Adrenal gland (tissue), 12 donors: ENCODE data around the gene MYOM3. TPM values are rescaled to one million over a fixed set of nuclear protein-coding genes. Genes with fewer than 3 reads are reported as not detected.

Experiments
- DNase-seq, 7 donors: peaks; one replicate each; pipeline ENCODE4 v3.0.0-alpha.2; 2019 to 2020
- H3K27ac ChIP-seq, 5 donors: fragments of 200-600 bp; sonication (generic) in 4 of 5; 1 replicate in 3 of 5; 2 replicates in 2 of 5; pipeline versions ENCODE4 v1.5.1 to v1.8.0; 2016 to 2020; ENCODE audit warnings: mild to moderate bottlenecking in 1 of 5
- H3K27me3 ChIP-seq: fragments of 200-600 bp; 2 replicates; pipeline ENCODE4 v1.8.0; 2021
- H3K36me3 ChIP-seq, 2 donors: fragments of 200-600 bp; replicated peaks in 1 of 2; 1 replicate in 1 of 2; 2 replicates in 1 of 2; pipeline versions ENCODE4 v1.5.1 to v1.8.0; 2018 to 2022
- H3K4me1 ChIP-seq, 2 donors: fragments of 200-600 bp; replicated peaks in 1 of 2; 1 replicate in 1 of 2; 2 replicates in 1 of 2; pipeline versions ENCODE4 v1.5.1 to v1.8.0; 2018 to 2021
- H3K4me3 ChIP-seq, 4 donors: fragments of 200-600 bp; sonication (generic) in 3 of 4; one replicate each; pipeline ENCODE4 v1.5.1; 2016 to 2018
- H3K9me3 ChIP-seq, 3 donors: fragments of 200-600 bp; sonication (generic) in 1 of 3; replicated peaks in 1 of 3; 1 replicate in 2 of 3; 2 replicates in 1 of 3; pipeline versions ENCODE4 v1.5.1 to v1.8.0; 2016 to 2021
- POLR2A ChIP-seq, 2 donors: fragments of 450-650 bp; IDR thresholded peaks; one replicate each; pipeline ENCODE4 v1.6.1; 2017; ENCODE audit warnings: antibody characterized with exemption in 2 of 2, mild to moderate bottlenecking in 2 of 2, moderate library complexity in 1 of 2
- WGBS, 4 donors: extraction: QIAGEN DNeasy Blood & Tissue Kit in 2 of 4; methylation state at CpG; one replicate each; pipeline versions ENCODE4 v1.1.5 to v1.1.7; 2013 to 2017; 5-methylcytosine and 5-hydroxymethylcytosine counted together
- intact Hi-C, 2 donors: fragments of 100-400 bp; cut with DNase I; formaldehyde crosslinking; loops; one replicate each; pipeline versions ENCODE4 v1.14.1 to v1.15.0; 2022 to 2023
- polyA plus RNA-seq, 3 donors: library from polyadenylated mRNA; stranded (reverse); fragments of 200-250 nt in 2 of 3; fragments of 350-450 nt in 1 of 3; fragmentation: Illumina TruSeq in 1 of 3; extraction: RNeasy Lipid Tissue Mini Kit (QIAGEN cat#74804) in 1 of 3; gene quantifications; one replicate each; pipeline ENCODE4 v1.2.3, GENCODE V29; 2013 to 2014
- total RNA-seq, 9 donors: library from RNA; depleted of rRNA in 4 of 9; stranded (reverse); fragments of >200 nt in 4 of 9; fragments of 120-200 nt in 1 of 9; fragmentation: NEBNext Ultra II Directional in 1 of 9; extraction: Animal tissue kit (Norgen Biotek cat#: 25700) in 1 of 9; gene quantifications; one replicate each; pipeline versions ENCODE4 v1.1.0 to v1.2.4, GENCODE V29; 2013 to 2023
- TF ChIP-seq, protein P1 (sequence below), 6 experiments: fragments of 450-650 bp in 4 of 6; fragments of 200-600 bp in 2 of 6; sonication (generic) in 1 of 6; IDR thresholded peaks; 1 replicate in 5 of 6; 2 replicates in 1 of 6; pipeline versions ENCODE4 v1.5.1 to v1.8.0; 2016 to 2021; ENCODE audit warnings: antibody characterized with exemption in 6 of 6, mild to moderate bottlenecking in 2 of 6, moderate library complexity in 1 of 6
- donor health status: healthy with polysubstance abuse.
- donor health status: Bipolar disorder and iron deficiency.
- donor health status: DM: yes; HTN: yes; CAD: no.
- donor health status: DM: no; HTN: no; CAD: no.
- donor health status: DM: no; HTN: no; CAD: no.
- donor health status: DM: yes; HTN: yes; CAD: no.

Gene MYOM3
- total and polyA plus RNA-seq, 12 donors, result 0.09 to 7.0 (median 0.18) TPM

DNA sequence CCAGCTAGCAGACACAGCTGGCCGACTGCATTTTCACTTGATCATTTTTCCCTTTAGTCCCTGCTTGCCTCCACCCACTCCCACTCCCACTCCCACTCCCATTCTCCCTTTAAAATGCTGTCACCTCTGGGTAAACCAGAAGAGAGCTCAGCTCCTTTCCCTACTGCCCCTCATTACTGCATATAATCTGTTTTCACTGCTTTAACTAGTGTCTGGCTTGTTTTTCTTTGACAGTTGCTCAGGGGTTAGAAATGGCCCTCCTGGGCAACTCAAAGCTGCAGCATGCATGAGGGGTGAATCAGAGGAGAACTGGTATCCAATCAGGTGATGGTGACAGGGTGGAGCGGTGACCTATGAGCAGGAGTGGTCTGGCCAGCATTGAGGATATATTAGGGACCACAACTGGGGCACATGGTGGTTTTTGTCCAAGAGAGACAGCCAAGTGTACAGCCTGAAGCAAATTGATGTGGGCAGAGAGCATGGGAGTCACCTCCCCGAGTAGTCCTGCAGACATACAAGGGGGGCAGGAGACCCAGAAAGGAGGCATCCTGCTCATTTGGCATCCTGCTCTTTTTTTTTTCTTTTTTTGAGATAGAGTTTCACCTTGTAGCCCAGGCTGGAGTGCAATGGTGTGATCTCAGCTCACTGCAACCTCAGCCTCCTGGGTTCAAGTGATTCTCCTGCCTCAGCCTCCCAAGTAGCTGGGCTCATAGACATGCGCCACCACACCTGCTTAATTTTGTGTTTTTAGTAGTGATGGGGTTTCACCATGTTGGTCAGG lies 89.2 kb downstream of the MYOM3 start:
- intact Hi-C loops, result loop anchor here (5.0 to 10.0 kb wide), 2 partner anchors 50 to 68 kb away; partner anchors contain the start of gene PNRC2 (in 1 of the 2)
- Histone ChIP-seq H3K36me3 (no peaks in the 10 kb centered on the region), H3K9me3 (no peaks in the 10 kb centered on the region), H3K4me1 (peaks cover 18 to 38% of the 10 kb centered on the region in 2 donors), H3K27ac (peak overlapping the region in 2 of 5 donors; percentile 4 to 13), H3K4me3 (no peak overlapping the region), H3K27me3 (no peaks in the 10 kb centered on the region)
- no peak for TF ChIP-seq POLR2A (IDR thresholded peaks at IDR 0.05)
- TF ChIP-seq, protein P1, sequence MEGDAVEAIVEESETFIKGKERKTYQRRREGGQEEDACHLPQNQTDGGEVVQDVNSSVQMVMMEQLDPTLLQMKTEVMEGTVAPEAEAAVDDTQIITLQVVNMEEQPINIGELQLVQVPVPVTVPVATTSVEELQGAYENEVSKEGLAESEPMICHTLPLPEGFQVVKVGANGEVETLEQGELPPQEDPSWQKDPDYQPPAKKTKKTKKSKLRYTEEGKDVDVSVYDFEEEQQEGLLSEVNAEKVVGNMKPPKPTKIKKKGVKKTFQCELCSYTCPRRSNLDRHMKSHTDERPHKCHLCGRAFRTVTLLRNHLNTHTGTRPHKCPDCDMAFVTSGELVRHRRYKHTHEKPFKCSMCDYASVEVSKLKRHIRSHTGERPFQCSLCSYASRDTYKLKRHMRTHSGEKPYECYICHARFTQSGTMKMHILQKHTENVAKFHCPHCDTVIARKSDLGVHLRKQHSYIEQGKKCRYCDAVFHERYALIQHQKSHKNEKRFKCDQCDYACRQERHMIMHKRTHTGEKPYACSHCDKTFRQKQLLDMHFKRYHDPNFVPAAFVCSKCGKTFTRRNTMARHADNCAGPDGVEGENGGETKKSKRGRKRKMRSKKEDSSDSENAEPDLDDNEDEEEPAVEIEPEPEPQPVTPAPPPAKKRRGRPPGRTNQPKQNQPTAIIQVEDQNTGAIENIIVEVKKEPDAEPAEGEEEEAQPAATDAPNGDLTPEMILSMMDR (IDR thresholded peaks at IDR 0.05), result no peak
- 73 to 87% (median 86%) methylated on average over 3 to 4 of the region's 4 CpGs for WGBS, 4 donors
- DNase-seq, result peak in 4 of 7 donors; percentile 35 to 56 (median 38)

DNA sequence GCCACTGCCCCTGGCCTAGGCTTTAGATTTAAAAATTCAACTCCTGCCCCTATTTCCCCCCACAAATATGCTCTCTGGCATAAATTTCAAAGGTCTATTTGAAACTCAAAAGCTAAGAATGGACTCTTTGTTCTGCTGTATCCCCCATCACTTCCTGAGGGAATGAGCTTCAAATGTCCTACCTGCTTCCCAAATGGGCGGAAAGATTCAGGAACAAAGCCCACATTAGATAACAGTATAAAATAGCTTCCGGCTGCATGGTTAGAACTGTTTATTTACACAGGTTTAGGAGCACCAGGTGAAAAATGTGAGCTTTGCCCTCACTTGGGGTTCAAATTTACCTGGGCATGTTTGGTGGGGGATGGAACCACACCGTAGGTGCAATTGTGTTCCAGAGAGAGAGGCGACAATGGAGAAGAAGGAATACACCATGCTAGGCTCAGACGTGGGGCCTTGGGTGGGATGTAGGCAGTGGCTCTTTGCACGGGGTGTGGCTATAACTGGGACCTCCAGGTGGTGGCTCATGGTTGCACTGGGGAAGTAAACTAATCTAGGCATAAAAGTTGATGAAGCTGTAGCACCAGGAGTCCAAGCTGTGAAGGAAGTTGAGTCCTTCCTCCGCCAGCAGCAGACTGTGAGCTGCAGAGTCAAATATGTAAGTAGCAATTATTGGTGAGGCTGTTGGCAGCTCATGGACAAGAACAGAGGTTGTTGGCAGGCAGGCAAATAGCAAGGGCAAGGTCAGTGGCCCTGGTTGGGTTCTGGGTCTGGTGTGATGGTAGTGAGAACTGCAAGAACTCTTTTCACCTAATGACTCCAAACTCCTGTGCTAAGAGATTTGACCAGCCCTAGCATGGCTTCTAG lies 90.3 kb downstream of the MYOM3 start:
- Histone ChIP-seq H3K4me3 (no peak overlapping the region), H3K36me3 (no peaks in the 10 kb centered on the region), H3K27me3 (no peaks in the 10 kb centered on the region), H3K9me3 (no peaks in the 10 kb centered on the region), H3K27ac (peak overlapping the region in 1 of 5 donors; percentile 4), H3K4me1 (peaks cover 18 to 38% of the 10 kb centered on the region in 2 donors)
- 87 to 94% (median 89%) methylated on average over 7 of the region's 7 CpGs for WGBS, 4 donors
- TF ChIP-seq POLR2A (IDR thresholded peaks at IDR 0.05), result no peak
- TF ChIP-seq, protein P1 (IDR thresholded peaks at IDR 0.05), result no peak
- DNase-seq, result peak in 6 of 7 donors; percentile 33 to 86 (median 76)
- intact Hi-C loops, result loop anchor here (5.0 to 10.0 kb wide), 2 partner anchors 49 to 67 kb away; partner anchors contain the start of gene PNRC2 (in 1 of the 2)

DNA sequence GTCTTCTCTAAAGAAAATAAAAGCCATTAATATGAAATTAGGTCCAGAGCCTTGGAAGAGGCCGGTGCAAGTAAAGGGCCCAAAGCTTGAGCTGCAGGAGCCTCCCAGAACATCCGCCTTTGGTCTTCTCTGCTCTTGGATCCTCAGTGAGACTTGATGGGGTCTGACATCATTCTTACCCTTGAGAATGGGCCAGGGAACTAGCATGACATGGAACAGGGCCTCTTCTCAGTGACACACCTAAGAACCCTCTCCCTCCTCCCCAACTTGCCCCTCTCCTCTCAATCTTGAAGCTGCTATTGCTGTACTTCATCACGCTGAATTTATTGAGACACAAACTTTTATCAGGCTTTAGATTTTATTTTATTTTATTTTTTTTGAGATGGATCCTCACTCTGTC lies 91.5 kb downstream of the MYOM3 start:
- WGBS, 4 donors, result 86 to 90% (median 88%) methylated on average over 3 of the region's 3 CpGs
- Histone ChIP-seq H3K4me1 (peaks cover 28 to 44% of the 10 kb centered on the region in 2 donors), H3K27me3 (no peaks in the 10 kb centered on the region), H3K27ac (peak overlapping the region in 4 of 5 donors; percentile 45 to 94 (median 92)), H3K36me3 (no peaks in the 10 kb centered on the region), H3K4me3 (no peak overlapping the region), H3K9me3 (no peaks in the 10 kb centered on the region)
- DNase-seq, result no peak
- TF ChIP-seq, protein P1 (IDR thresholded peaks at IDR 0.05), result no peak
- TF ChIP-seq POLR2A (IDR thresholded peaks at IDR 0.05), result no peak
- intact Hi-C loops, result loop anchor here (5.0 to 10.0 kb wide), 2 partner anchors 48 to 66 kb away; partner anchors contain the start of gene PNRC2 (in 1 of the 2)

GRCh38 chr1:24020025-24020424 lies 91.9 kb downstream of the MYOM3 start:
- no peaks in the 10 kb centered on the region for H3K36me3 ChIP-seq
- TF ChIP-seq, protein P1 (IDR thresholded peaks at IDR 0.05), result no peak
- no peak for TF ChIP-seq POLR2A (IDR thresholded peaks at IDR 0.05)
- no peaks in the 10 kb centered on the region for H3K27me3 ChIP-seq
- peaks cover 28 to 44% of the 10 kb centered on the region in 2 donors for H3K4me1 ChIP-seq
- intact Hi-C loops, result loop anchor here (5.0 to 10.0 kb wide), 2 partner anchors 48 to 65 kb away; partner anchors contain the start of gene PNRC2 (in 1 of the 2)
- DNase-seq, result peak in 2 of 7 donors; percentile 22 to 45
- H3K9me3 ChIP-seq, result no peaks in the 10 kb centered on the region
- 52 to 72% (median 67%) methylated on average over 5 of the region's 5 CpGs for WGBS, 4 donors
- peak overlapping the region; percentile 82 to 94 (median 92) for H3K27ac ChIP-seq
- no peak overlapping the region for H3K4me3 ChIP-seq
